AG09319 (cell line): ENCODE results near the gene MCTP2.

Source experiments
- DNase-seq: peaks from one replicate; pipeline ENCODE4 v3.0.0-alpha.2; 2010; ENCODE audit warnings: low read depth; ENCODE audit errors: extremely low read depth
- TF ChIP-seq, protein P1 (sequence below): IDR thresholded peaks from 2 replicates; pipeline ENCODE4 v1.5.1; 2011; ENCODE audit warnings: low read depth, mild to moderate bottlenecking, inconsistent platforms, low read length, moderate library complexity

Gene MCTP2

DNA sequence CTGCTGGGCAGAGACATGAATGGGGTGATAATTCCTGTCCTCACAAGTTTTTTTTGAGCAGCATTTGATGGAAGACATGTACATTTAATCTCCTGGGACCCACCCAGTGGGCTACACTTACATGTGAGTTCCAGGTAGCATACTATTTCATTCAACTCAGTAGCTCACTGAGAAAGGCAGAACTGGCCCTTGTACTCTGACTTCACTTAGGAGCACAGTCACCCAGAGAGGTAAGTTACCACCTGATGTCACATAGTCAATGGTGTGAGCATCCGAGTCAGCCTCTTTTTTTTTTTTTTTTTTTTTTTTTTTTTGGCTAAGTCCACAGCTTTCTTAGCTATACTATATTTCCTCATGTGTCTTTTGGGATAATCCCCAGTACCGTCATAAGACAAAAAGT is 32.7 kb upstream of the MCTP2 start:
- TF ChIP-seq, protein P1, sequence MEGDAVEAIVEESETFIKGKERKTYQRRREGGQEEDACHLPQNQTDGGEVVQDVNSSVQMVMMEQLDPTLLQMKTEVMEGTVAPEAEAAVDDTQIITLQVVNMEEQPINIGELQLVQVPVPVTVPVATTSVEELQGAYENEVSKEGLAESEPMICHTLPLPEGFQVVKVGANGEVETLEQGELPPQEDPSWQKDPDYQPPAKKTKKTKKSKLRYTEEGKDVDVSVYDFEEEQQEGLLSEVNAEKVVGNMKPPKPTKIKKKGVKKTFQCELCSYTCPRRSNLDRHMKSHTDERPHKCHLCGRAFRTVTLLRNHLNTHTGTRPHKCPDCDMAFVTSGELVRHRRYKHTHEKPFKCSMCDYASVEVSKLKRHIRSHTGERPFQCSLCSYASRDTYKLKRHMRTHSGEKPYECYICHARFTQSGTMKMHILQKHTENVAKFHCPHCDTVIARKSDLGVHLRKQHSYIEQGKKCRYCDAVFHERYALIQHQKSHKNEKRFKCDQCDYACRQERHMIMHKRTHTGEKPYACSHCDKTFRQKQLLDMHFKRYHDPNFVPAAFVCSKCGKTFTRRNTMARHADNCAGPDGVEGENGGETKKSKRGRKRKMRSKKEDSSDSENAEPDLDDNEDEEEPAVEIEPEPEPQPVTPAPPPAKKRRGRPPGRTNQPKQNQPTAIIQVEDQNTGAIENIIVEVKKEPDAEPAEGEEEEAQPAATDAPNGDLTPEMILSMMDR = no peak
- DNase-seq = no peak

DNA sequence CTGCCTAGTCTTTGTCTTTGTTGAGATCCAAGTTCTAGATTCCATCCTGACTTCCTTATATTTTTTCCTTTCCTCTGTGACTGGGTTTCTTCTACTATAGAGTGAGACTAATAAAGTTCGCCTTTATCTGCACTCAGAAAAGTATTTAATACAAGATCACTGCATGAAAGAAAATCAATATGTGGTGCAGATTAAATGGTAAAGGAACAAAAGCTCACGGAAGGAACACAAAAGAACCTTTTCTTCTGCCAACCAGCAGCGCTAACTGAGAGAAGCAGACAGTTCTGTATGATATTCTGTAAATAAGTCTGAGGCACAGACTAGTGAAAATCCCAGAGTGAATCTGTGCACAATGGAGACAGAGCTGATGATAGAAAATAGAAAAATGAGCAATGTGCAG is 31.6 kb upstream of the MCTP2 start:
- TF ChIP-seq, protein P1 = no peak
- no peak for DNase-seq

DNA sequence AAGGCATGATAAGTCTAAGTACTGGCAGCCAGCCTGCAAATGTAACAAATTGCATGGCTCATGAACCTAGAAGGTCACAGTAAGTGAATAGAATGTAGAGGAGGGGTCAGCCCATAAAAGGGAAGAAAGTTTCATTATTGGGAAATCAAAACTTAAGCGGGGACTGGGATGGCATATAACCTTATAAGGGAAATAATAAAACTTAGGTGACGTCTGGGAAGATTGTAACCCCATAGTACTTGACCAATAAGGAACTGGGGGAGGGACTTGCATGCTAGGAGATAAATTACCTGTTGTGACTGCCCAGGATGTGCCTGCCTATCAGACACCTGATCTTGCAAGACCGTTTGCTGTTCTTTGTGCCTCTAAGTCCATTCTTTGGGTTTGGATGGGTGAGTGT is 28.1 kb upstream of the MCTP2 start:
- TF ChIP-seq, protein P1 = no peak
- no peak for DNase-seq

DNA sequence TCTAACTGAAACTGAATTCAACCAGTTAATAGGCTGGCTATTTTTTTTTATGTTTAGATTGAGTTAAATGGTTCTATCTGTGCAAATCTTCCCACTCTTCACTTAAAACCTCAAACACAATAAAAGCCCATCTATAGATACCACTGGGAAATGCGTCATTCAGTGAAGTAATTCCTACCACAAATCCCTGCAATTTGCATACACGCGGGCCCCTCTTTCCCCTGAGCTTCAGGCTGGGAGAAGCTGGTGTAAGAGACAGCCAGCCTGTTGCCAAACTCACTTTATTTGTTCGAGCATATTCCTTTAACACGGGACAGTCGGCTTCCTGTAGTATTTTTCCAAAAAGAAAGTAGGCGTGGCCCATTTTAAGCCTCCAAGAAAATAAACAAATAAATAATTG is 26.0 kb upstream of the MCTP2 start:
- TF ChIP-seq, protein P1 = no peak
- peak; percentile 10 for DNase-seq

GRCh38 chr15:94206463-94207167 is 24.7 kb upstream of the MCTP2 start:
- peak; percentile 24 for DNase-seq
- TF ChIP-seq, protein P1 = no peak

DNA sequence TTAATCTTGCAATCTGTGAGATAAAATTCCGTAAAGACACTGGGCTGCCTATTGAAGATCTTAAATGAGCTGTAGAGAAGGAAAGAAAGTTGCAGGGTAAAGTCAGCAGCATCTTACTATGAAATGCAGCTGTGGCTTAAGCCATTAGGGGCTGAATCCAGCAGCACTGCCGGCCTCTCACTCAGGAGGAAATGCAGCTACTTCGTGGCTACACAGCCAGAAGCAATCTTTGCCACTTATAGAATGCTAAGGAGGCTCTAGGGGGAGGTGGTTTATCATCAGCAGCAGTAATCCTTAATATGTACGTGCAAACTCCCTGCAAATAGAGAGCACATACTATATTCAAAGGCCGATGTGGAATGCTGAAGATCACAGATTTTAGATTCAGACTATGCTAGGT is 19.1 kb upstream of the MCTP2 start:
- TF ChIP-seq, protein P1 = no peak
- no peak for DNase-seq

DNA sequence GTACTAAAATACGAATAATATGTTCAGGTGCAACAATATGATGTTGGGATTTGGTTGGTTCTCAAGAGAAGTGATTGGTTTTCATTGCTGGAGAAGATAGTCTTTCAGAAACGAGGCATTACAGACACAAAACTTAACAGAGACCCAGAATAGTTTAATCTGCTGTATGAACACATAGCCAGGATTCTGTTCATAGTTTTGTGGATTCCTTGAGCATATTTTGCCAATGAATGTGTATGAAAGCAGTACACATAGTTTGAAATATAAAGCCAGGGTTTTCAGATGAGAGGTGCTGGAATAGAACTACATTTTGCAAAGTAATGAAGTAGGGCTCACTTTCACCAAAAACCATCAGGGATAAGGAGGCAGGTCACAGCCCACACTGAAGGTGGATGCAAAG is 5.7 kb upstream of the MCTP2 start:
- DNase-seq = no peak
- TF ChIP-seq, protein P1 = no peak
